KMS-11 (cell line): Measurements from ENCODE around the gene CDH13.

ENCODE experiments used
- H2AFZ ChIP-seq: fragments of 200-600 bp; sonication (generic); 2 replicates; pipeline ENCODE4 v1.6.1; 2016; ENCODE audit warnings: antibody characterized with exemption, mixed run types, low read depth
- H3K27ac ChIP-seq: fragments of 200-600 bp; sonication (generic); 2 replicates; pipeline ENCODE4 v1.6.1; 2016; ENCODE audit warnings: mild to moderate bottlenecking, mixed run types
- H3K27me3 ChIP-seq: fragments of 200-600 bp; sonication (generic); 2 replicates; pipeline ENCODE4 v1.6.1; 2017; ENCODE audit warnings: mild to moderate bottlenecking, low read depth, mixed run types, moderate library complexity; ENCODE audit not compliant: insufficient read depth
- H3K36me3 ChIP-seq: fragments of 200-600 bp; sonication (generic); 2 replicates; pipeline ENCODE4 v1.6.1; 2017; ENCODE audit warnings: mild to moderate bottlenecking, mixed run types; ENCODE audit not compliant: insufficient read depth
- H3K4me1 ChIP-seq: fragments of 200-600 bp; sonication (generic); 2 replicates; pipeline ENCODE4 v1.6.1; 2016; ENCODE audit warnings: mild to moderate bottlenecking, low read depth, mixed run types; ENCODE audit not compliant: poor library complexity, severe bottlenecking
- H3K4me2 ChIP-seq: fragments of 200-600 bp; sonication (generic); 2 replicates; pipeline ENCODE4 v1.7.0; 2016; ENCODE audit warnings: mild to moderate bottlenecking, mixed run types
- H3K4me3 ChIP-seq: fragments of 200-600 bp; sonication (generic); IDR thresholded peaks from 2 replicates; pipeline ENCODE4 v1.6.1; 2017; ENCODE audit warnings: low read depth, low read length, mixed read lengths; ENCODE audit not compliant: insufficient read depth
- H3K79me2 ChIP-seq: fragments of 200-600 bp; sonication (generic); 2 replicates; pipeline ENCODE4 v1.6.1; 2016; ENCODE audit warnings: low read depth, mixed run types; ENCODE audit not compliant: insufficient read depth
- H3K9ac ChIP-seq: fragments of 200-600 bp; sonication (generic); 2 replicates; pipeline ENCODE4 v1.6.1; 2016; ENCODE audit warnings: mild to moderate bottlenecking, mixed run types
- H4K20me1 ChIP-seq: fragments of 200-600 bp; sonication (generic); 2 replicates; pipeline ENCODE4 v1.6.1; 2016; ENCODE audit warnings: mild to moderate bottlenecking, mixed run types; ENCODE audit not compliant: insufficient read depth
- CTCF ChIP-seq: fragments of 200-600 bp; sonication (generic); conservative IDR thresholded peaks from 2 replicates; pipeline ENCODE4 v1.6.1; 2017; ENCODE audit warnings: low read depth, mild to moderate bottlenecking, antibody characterized with exemption, low read length, moderate library complexity, mixed read lengths

CDH13 gene

DNA sequence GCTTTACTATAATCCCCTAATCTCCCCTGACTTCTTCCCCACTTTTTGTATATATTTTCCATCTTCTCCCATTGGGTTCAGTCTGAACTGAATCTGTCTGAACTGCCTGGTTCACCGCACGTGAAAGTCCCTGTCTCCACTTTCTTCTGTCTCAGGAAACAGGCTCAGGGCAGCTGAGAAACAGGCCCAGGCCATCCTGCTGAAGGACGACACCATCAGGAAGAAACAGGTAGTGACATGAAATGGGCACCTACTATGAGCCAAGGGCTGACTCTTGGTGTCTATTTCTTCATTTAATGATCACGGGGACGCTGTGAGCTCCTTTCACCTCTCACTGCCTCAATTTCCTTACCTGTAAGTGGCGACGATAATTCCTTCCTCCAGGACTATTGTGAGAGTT is 1090.5 kb downstream of the CDH13 start:
- Histone ChIP-seq H3K36me3 (no peaks in the 10 kb centered on the region), H3K4me3 (no peak overlapping the region), H3K27me3 (no peaks in the 10 kb centered on the region), H3K9ac (no peak overlapping the region), H2AFZ (no peak overlapping the region), H4K20me1 (no peaks in the 10 kb centered on the region), H3K4me2 (no peak overlapping the region), H3K79me2 (no peaks in the 10 kb centered on the region), H3K27ac (no peak overlapping the region), H3K4me1 (no peaks in the 10 kb centered on the region)
- no peak for TF ChIP-seq CTCF

DNA sequence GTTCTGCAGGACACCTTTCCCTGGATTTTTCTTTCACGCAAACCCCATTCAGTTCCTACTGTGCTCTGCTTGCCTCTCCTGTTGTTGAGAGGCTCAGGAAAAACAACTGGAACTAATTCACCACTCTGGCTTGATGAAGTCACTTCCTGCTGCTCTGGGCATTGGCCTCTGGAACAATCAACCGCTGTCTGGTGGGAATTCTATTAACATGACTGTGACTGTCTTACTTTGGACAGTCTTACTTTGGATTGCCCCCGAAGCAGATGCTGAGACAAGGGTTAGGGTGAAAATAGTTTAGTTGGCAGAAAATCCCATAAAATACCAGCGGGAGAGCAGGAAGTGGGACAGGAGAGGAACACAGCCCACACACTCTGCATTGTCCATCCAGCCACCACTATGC is 1091.0 kb downstream of the CDH13 start:
- no peak overlapping the region for H3K27ac ChIP-seq
- H3K36me3 ChIP-seq, result no peaks in the 10 kb centered on the region
- H3K79me2 ChIP-seq, result no peaks in the 10 kb centered on the region
- H3K4me3 ChIP-seq, result no peak overlapping the region
- no peak overlapping the region for H3K9ac ChIP-seq
- H3K4me2 ChIP-seq, result no peak overlapping the region
- H3K27me3 ChIP-seq, result no peaks in the 10 kb centered on the region
- no peaks in the 10 kb centered on the region for H4K20me1 ChIP-seq
- no peaks in the 10 kb centered on the region for H3K4me1 ChIP-seq
- no peak overlapping the region for H2AFZ ChIP-seq
- no peak for TF ChIP-seq CTCF

- H3K4me3 ChIP-seq, result no peak overlapping the region
- no peak overlapping the region for H2AFZ ChIP-seq
- no peak overlapping the region for H3K9ac ChIP-seq
- no peaks in the 10 kb centered on the region for H3K27me3 ChIP-seq
- H3K27ac ChIP-seq, result no peak overlapping the region
- H3K4me1 ChIP-seq, result no peaks in the 10 kb centered on the region
- H3K36me3 ChIP-seq, result no peaks in the 10 kb centered on the region
- no peak overlapping the region for H3K4me2 ChIP-seq
- H4K20me1 ChIP-seq, result no peaks in the 10 kb centered on the region
- no peak for TF ChIP-seq CTCF
- no peaks in the 10 kb centered on the region for H3K79me2 ChIP-seq
Observed at GRCh38 chr16:83720213-83720612, 1093.4 kb downstream of the CDH13 start.

- Histone ChIP-seq H3K27me3 (no peaks in the 10 kb centered on the region), H3K27ac (no peak overlapping the region), H3K4me3 (no peak overlapping the region), H2AFZ (no peak overlapping the region), H3K4me2 (no peak overlapping the region), H3K79me2 (no peaks in the 10 kb centered on the region), H3K4me1 (no peaks in the 10 kb centered on the region), H3K36me3 (no peaks in the 10 kb centered on the region), H3K9ac (no peak overlapping the region), H4K20me1 (no peaks in the 10 kb centered on the region)
- no peak for TF ChIP-seq CTCF
Observed at GRCh38 chr16:83720981-83721380, 1094.2 kb downstream of the CDH13 start.

- no peak overlapping the region for H2AFZ ChIP-seq
- no peaks in the 10 kb centered on the region for H3K79me2 ChIP-seq
- H3K27me3 ChIP-seq, result no peaks in the 10 kb centered on the region
- H3K27ac ChIP-seq, result no peak overlapping the region
- no peaks in the 10 kb centered on the region for H3K36me3 ChIP-seq
- TF ChIP-seq CTCF, result no peak
- no peak overlapping the region for H3K4me2 ChIP-seq
- no peak overlapping the region for H3K4me3 ChIP-seq
- H3K4me1 ChIP-seq, result no peaks in the 10 kb centered on the region
- H4K20me1 ChIP-seq, result no peaks in the 10 kb centered on the region
- no peak overlapping the region for H3K9ac ChIP-seq
Observed at GRCh38 chr16:83721676-83722075, 1094.9 kb downstream of the CDH13 start.
